B cell (primary cell): ENCODE data around the gene ARNT2. TPM values are rescaled to one million over a fixed set of nuclear protein-coding genes. Genes with fewer than 3 reads are reported as not detected.

Experiments used
- ATAC-seq: fragments of 200-7000 bp; cut with Tn5 transposase; one replicate; pipeline ENCODE4 v1.10.0; 2021; ENCODE audit warnings: low read depth, mild to moderate bottlenecking, moderate number of reproducible peaks, moderate library complexity
- CTCF ChIA-PET: fragments of 350-600 bp; sonication (Branson Sonifier 250); formaldehyde crosslinking; loops from one replicate; lab custom pipeline; 2021; ENCODE audit warnings: antibody characterized with exemption, inconsistent platforms; lab: Charles Lee
- POLR2A ChIA-PET: fragments of 350-600 bp; sonication (Branson Sonifier 250); formaldehyde crosslinking; loops from one replicate; lab custom pipeline; 2021; ENCODE audit warnings: antibody characterized with exemption; lab: Charles Lee
- DNase-seq: peaks from one replicate; pipeline ENCODE4 v3.0.0; 2013
- H2AFZ ChIP-seq: 2 replicates; pipeline ENCODE4 v1.6.1; 2012; ENCODE audit warnings: mild to moderate bottlenecking, low read depth, low read length; ENCODE audit not compliant: insufficient read depth, poor library complexity, severe bottlenecking
- H3K27ac ChIP-seq, 2 donors: 1 replicate in 1 of 2; 2 replicates in 1 of 2; pipeline ENCODE4 v1.5.1; 2012 to 2013; ENCODE audit warnings: low read length in 2 of 2, mild to moderate bottlenecking in 2 of 2, moderate library complexity in 1 of 2
- H3K27me3 ChIP-seq, 4 experiments: fragments of 200-600 bp in 1 of 4; sonication (generic) in 1 of 4; replicated peaks in 1 of 4; 1 replicate in 2 of 4; 2 replicates in 2 of 4; pipeline versions ENCODE4 v1.6.1 to v1.7.0; 2013 to 2016; ENCODE audit warnings: low read length in 3 of 4, mild to moderate bottlenecking in 2 of 4, mixed read lengths in 1 of 4, moderate library complexity in 1 of 4; ENCODE audit not compliant: insufficient read depth in 4 of 4, control insufficient read depth in 3 of 4; ENCODE audit errors: control extremely low read depth in 1 of 4
- H3K36me3 ChIP-seq, 2 experiments: replicated peaks in 1 of 2; 1 replicate in 1 of 2; 2 replicates in 1 of 2; pipeline versions ENCODE4 v1.6.1 to v1.7.1; 2013; ENCODE audit warnings: low read length in 1 of 2; ENCODE audit not compliant: insufficient read depth in 2 of 2, control insufficient read depth in 1 of 2; ENCODE audit errors: control extremely low read depth in 1 of 2, extremely low read depth in 1 of 2
- H3K4me1 ChIP-seq, 2 donors: fragments of 200-600 bp in 1 of 2; sonication (generic) in 1 of 2; 1 replicate in 1 of 2; 2 replicates in 1 of 2; pipeline versions ENCODE4 v1.5.1 to v1.6.1; 2013 to 2017; ENCODE audit warnings: low read length in 2 of 2; ENCODE audit not compliant: control insufficient read depth in 2 of 2, insufficient read depth in 2 of 2
- H3K4me2 ChIP-seq: replicated peaks from 2 replicates; pipeline ENCODE3; 2012; ENCODE audit warnings: mild to moderate bottlenecking, low read depth, low read length; ENCODE audit not compliant: poor library complexity, severe bottlenecking
- H3K4me3 ChIP-seq, 5 experiments: fragments of 200-600 bp in 1 of 5; sonication (generic) in 1 of 5; 1 replicate in 3 of 5; 2 replicates in 2 of 5; pipeline versions ENCODE4 v1.5.1 to v1.7.0; 2011 to 2016; ENCODE audit warnings: low read length in 4 of 5, mild to moderate bottlenecking in 4 of 5, low read depth in 2 of 5, control low read depth in 1 of 5, moderate library complexity in 1 of 5; ENCODE audit not compliant: insufficient read depth in 1 of 5; ENCODE audit errors: control extremely low read depth in 1 of 5, extremely low read depth in 1 of 5
- H3K79me2 ChIP-seq: fragments of 200-600 bp; sonication (generic); one replicate; pipeline ENCODE4 v1.6.0; 2016; ENCODE audit warnings: low read length; ENCODE audit not compliant: control insufficient read depth, insufficient read depth
- H3K9ac ChIP-seq: fragments of 200-600 bp; sonication (generic); 2 replicates; pipeline ENCODE4 v1.6.1; 2017; ENCODE audit warnings: mild to moderate bottlenecking, low read length, moderate library complexity
- H3K9me3 ChIP-seq, 3 donors: one replicate each; pipeline versions ENCODE4 v1.6.1 to v1.7.1; 2013; ENCODE audit warnings: low read length in 2 of 3; ENCODE audit not compliant: control insufficient read depth in 2 of 3, insufficient read depth in 1 of 3; ENCODE audit errors: control extremely low read depth in 1 of 3
- H4K20me1 ChIP-seq: 2 replicates; pipeline ENCODE4 v1.6.0; 2012; ENCODE audit warnings: mild to moderate bottlenecking, low read length; ENCODE audit not compliant: insufficient read depth, control insufficient read depth, poor library complexity, severe bottlenecking
- H3K27ac Mint-ChIP-seq: one replicate; pipeline ENCODE4 v1.8.0; 2021; ENCODE audit warnings: mixed read lengths
- H3K27me3 Mint-ChIP-seq: one replicate; pipeline ENCODE4 v1.8.0; 2021; ENCODE audit warnings: mixed read lengths
- H3K4me1 Mint-ChIP-seq: one replicate; pipeline ENCODE4 v1.8.0; 2021; ENCODE audit warnings: mixed read lengths
- H3K4me3 Mint-ChIP-seq: one replicate; pipeline ENCODE4 v1.8.0; 2021; ENCODE audit warnings: mixed read lengths
- H3K9me3 Mint-ChIP-seq: one replicate; pipeline ENCODE4 v1.8.0; 2022; ENCODE audit warnings: mixed read lengths; ENCODE audit not compliant: insufficient read depth
- EZH2 ChIP-seq: IDR thresholded peaks from 2 replicates; pipeline ENCODE4 v1.6.1; 2012; ENCODE audit warnings: borderline replicate concordance, low read depth, mild to moderate bottlenecking, moderate library complexity, low read length; ENCODE audit not compliant: insufficient read depth, poor library complexity, severe bottlenecking
- WGBS: methylation state at CpG from one replicate; pipeline ENCODE4 v1.1.5; 2013; ENCODE audit warnings: missing lambda C conversion rate; ENCODE audit not compliant: insufficient coverage; 5-methylcytosine and 5-hydroxymethylcytosine counted together
- intact Hi-C: fragments of 100-400 bp; cut with micrococcal nuclease; formaldehyde crosslinking; loops from one replicate; pipeline ENCODE4 v1.10.0; 2022
- polyA plus RNA-seq: library from polyadenylated mRNA; depleted of rRNA; stranded (reverse); fragments of >200 nt; gene quantifications from 2 replicates; pipeline ENCODE4 v1.2.3, GENCODE V29; 2012
- total RNA-seq, 2 donors: library from RNA; stranded (reverse); fragments of 120-200 nt in 1 of 2; gene quantifications; 1 replicate in 1 of 2; 2 replicates in 1 of 2; pipeline versions ENCODE4 v1.2.3 to v1.2.4, GENCODE V29; 2013 to 2022
- TF ChIP-seq, protein P1 (sequence below): fragments of 200-600 bp; IDR thresholded peaks from one replicate; pipeline ENCODE4 v1.8.0; 2022; ENCODE audit warnings: antibody characterized with exemption, mild to moderate bottlenecking

Gene ARNT2
- total and polyA plus RNA-seq, 2 donors (not counting 1 experiment from before 2014, with no cell fraction given), result not detected

DNA sequence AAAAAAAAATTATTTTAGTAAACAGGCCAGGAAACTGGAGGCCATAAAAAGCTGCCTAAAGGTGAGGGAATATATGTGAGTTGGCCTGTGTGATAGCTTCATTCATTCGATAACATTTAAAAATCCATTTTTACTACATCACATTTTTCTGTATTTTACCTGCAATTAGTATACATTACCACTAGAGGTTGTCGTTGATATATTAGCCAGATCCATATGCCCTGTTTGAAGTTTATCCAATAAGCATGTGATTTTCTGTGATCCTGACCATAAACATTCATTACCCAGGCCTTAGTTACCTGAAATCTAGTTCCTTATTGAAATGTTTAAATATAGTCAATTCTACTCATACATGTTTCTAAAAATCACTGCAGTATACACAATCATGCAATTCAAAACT, 71.4 kb downstream of the ARNT2 start:
- H3K79me2 ChIP-seq, result no peaks in the 10 kb centered on the region
- Mint-ChIP-seq H3K27me3 (peaks cover 20% of the 10 kb centered on the region), H3K4me1 (no peaks in the 10 kb centered on the region), H3K27ac (no peak overlapping the region), H3K4me3 (no peak overlapping the region), H3K9me3 (peaks cover 10% of the 10 kb centered on the region)
- WGBS, result no CpG with 5 or more reads among the region's 2 CpGs
- no peaks in the 10 kb centered on the region for H3K27me3 ChIP-seq
- CTCF ChIA-PET, result interaction anchor here (0.6 to 1.0 kb wide), 2 partner anchors 17 to 23 kb away, joined by 3 to 4 read pairs; no protein-coding TSS in a partner anchor
- no peak overlapping the region for H3K9ac ChIP-seq
- H3K36me3 ChIP-seq, result no peaks in the 10 kb centered on the region
- H3K4me3 ChIP-seq, result no peak overlapping the region
- no peak for ATAC-seq
- no peak overlapping the region for H3K27ac ChIP-seq
- TF ChIP-seq, protein P1, sequence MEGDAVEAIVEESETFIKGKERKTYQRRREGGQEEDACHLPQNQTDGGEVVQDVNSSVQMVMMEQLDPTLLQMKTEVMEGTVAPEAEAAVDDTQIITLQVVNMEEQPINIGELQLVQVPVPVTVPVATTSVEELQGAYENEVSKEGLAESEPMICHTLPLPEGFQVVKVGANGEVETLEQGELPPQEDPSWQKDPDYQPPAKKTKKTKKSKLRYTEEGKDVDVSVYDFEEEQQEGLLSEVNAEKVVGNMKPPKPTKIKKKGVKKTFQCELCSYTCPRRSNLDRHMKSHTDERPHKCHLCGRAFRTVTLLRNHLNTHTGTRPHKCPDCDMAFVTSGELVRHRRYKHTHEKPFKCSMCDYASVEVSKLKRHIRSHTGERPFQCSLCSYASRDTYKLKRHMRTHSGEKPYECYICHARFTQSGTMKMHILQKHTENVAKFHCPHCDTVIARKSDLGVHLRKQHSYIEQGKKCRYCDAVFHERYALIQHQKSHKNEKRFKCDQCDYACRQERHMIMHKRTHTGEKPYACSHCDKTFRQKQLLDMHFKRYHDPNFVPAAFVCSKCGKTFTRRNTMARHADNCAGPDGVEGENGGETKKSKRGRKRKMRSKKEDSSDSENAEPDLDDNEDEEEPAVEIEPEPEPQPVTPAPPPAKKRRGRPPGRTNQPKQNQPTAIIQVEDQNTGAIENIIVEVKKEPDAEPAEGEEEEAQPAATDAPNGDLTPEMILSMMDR, result no peak
- no peak for TF ChIP-seq EZH2
- no peak for DNase-seq
- H2AFZ ChIP-seq, result no peak overlapping the region
- no peaks in the 10 kb centered on the region for H4K20me1 ChIP-seq
- POLR2A ChIA-PET, result no interaction called here
- H3K4me1 ChIP-seq, result no peaks in the 10 kb centered on the region
- H3K4me2 ChIP-seq, result no peak overlapping the region
- intact Hi-C loops, result no loop called here
- H3K9me3 ChIP-seq, result peaks cover 0 to 11% (median 0%) of the 10 kb centered on the region in 3 donors

- Mint-ChIP-seq H3K27ac (no peak overlapping the region), H3K27me3 (peaks cover 17% of the 10 kb centered on the region), H3K4me1 (no peaks in the 10 kb centered on the region), H3K9me3 (peaks cover 10% of the 10 kb centered on the region), H3K4me3 (no peak overlapping the region)
- Histone ChIP-seq H3K79me2 (no peaks in the 10 kb centered on the region), H3K27ac (no peak overlapping the region), H3K27me3 (no peaks in the 10 kb centered on the region), H3K4me3 (no peak overlapping the region), H3K9ac (no peak overlapping the region), H2AFZ (no peak overlapping the region), H3K4me2 (no peak overlapping the region), H3K4me1 (no peaks in the 10 kb centered on the region), H4K20me1 (no peaks in the 10 kb centered on the region), H3K36me3 (no peaks in the 10 kb centered on the region), H3K9me3 (peaks cover 0 to 11% (median 0%) of the 10 kb centered on the region in 3 donors)
- WGBS, result 100% methylated on average over 2 of the region's 6 CpGs
- DNase-seq (no peak), ATAC-seq (no peak)
- POLR2A ChIA-PET, result no interaction called here
- TF ChIP-seq, protein P1, result no peak
- TF ChIP-seq EZH2, result no peak
- CTCF ChIA-PET, result interaction anchor here (0.6 to 1.0 kb wide), 2 partner anchors 18 to 24 kb away, joined by 3 to 4 read pairs; no protein-coding TSS in a partner anchor
- intact Hi-C loops, result no loop called here
Observed at GRCh38 chr15:80476036-80476435, 71.9 kb downstream of the ARNT2 start.
